B cell (primary cell): ENCODE data around the gene ENKUR.
"Not testable (repeated sequence)": the region's sequence is repeated elsewhere in the genome, so short reads cannot be mapped to it uniquely, and the experiment has no call there.

Source experiments
- CTCF ChIP-seq: fragments of 200-600 bp; IDR thresholded peaks from one replicate; pipeline ENCODE4 v1.8.0; 2022; ENCODE audit warnings: antibody characterized with exemption, mild to moderate bottlenecking
- EZH2 ChIP-seq: IDR thresholded peaks from 2 replicates; pipeline ENCODE4 v1.6.1; 2012; ENCODE audit warnings: borderline replicate concordance, low read depth, mild to moderate bottlenecking, moderate library complexity, low read length; ENCODE audit not compliant: insufficient read depth, poor library complexity, severe bottlenecking

- TF ChIP-seq CTCF, EZH2: not testable (repeated sequence)
Observed at GRCh38 chr10:25011591-25011990, 4.4 kb downstream of the ENKUR start.
